Stimulated activated CD8-positive, alpha-beta memory T cell treated with anti-CD3 and anti-CD28 coated beads, Interleukin-12 subunit alpha, Interleukin-12 subunit beta, amount 100 ng/mL, for 4 hours (primary cell): Measurements from ENCODE around the gene RPS4Y2.

ENCODE experiments used
- DNase-seq: peaks from one replicate; pipeline ENCODE4 v3.0.0-alpha.2; 2020; ENCODE audit warnings: low read depth

The RPS4Y2 gene

DNA sequence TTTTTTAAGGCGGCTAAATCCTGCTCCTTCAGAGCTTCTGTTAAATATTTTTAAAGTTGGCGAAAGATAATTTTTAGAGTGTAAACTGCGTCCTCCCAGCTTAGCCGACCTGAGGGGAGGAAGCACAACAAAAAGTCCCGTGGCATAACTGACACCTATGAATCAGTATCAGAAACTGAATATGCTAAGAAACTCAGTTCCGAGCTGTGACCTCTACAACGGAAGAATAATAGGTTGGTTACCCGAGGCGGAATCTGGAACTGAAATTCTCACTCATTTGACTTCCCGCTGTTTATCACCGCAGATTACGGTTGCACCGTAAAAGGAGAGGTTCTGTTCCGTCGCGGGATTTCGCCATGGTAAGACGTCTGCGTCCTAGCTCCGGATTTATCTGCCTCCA lies at the start of gene RPS4Y2:
Gene RPS4Y2 (plus strand): TSS at position 301 of the 400 bp plus-strand sequence. CDS start 56 bp downstream, at position 357.
- no peak for DNase-seq

DNA sequence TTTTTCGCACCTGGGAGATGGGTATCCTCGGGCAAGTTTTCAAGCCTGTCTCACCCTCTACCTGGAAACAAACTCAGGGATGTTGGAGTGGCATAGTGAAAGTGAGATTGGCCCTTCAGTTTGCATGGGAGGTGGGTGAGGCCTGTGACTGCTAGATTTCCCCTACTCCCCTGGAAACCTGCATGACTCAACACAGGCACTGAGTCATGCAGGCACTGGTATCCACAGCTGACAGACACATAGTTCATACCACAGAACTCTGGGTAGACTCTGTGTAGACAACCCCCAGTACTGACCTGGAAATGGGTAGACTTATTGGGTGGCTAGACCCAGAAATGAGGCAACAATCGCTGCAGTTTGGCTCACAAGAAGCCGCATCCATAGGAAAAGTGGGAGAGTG lies 41.5 kb upstream of the RPS4Y2 start:
- no peak for DNase-seq

DNA sequence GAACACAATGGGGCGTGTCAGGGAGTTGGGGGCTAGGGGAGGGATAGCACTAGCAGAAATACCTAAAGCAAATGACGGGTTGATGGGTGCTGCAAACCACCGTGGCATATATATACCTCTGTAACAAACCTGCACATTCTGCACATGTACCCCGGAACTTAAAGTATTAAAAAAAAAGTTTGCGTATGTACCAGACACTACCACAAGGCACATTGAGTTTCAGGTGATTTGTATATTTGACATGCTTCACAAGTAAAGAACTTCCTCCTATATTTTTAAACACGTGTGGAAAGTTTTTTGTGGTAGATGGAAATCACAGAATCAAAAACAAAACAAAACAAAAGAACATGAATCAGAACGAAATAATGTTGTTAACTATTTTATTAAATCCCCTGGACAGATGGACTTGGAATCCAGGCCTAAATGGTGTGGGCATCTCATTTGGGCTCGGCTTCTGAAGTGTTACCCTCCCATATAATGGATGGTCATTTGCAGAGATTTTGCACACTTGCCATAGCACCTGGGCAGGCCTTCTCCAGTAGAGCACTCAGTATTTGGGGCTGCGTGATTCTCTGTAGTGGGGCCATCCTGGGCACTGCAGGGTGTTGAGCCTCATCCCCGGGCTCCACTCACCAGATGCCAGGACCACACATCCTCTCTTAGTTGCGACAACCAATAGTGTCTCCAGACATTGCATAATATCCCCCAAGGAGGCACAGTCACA lies 29.6 kb upstream of the RPS4Y2 start:
- no peak for DNase-seq

DNA sequence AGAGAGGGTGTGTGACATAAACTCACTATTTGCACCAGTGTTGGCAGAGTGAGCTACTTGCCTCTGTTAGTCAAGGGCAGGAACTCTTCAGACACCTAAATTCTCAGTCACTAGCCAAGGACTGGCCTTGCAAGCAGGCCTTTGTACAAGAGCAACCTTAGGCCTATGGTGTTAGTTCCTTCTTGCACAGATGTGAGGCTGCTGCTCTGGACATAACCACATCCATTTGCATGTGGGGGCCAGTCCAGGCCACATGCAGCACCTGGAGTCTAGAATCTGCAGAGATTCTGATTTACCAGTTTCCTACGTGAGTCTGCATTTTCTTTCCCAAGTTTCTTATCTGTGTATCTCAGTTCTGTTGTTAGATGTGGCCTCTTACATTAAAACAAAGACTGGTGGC lies 20.7 kb upstream of the RPS4Y2 start:
- DNase-seq: no peak

DNA sequence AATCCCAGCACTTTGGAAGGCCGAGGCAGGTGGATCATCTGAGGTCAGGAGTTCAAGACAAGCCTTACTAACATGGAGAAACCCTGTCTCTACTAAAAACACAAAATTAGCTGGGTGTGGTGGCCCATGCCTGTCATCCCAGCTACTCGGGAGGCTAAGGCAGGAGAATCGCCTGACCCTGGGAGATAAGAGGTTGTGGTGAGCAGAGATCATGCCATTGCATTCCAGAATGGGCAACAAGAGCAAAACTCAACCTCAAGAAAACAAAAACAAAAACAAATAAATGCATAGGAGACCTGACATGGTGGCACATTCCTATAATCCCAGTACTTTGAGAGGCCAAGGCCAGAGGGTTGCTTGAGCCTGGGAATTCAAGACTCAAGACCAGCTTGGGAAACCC lies 16.1 kb upstream of the RPS4Y2 start:
- no peak for DNase-seq

DNA sequence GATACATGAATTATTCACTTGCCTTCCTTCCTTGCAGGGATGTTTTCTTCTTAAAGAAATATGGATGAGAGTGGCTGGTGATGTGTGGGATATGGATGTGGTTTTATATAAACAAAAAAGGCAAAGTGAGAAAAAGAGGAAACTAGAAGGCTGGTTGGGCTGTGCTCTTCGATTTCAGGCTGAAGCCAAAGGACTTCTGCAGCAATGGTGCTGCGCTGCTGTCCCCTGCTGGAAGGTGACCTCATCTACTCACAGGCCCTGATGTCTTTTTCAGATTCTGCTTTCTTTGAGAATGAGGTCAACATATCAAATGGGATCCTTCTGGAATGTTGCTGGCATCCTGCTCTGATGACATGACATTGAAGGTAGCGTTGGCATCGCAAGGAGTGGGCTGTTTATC lies 15.3 kb upstream of the RPS4Y2 start:
- DNase-seq: no peak

DNA sequence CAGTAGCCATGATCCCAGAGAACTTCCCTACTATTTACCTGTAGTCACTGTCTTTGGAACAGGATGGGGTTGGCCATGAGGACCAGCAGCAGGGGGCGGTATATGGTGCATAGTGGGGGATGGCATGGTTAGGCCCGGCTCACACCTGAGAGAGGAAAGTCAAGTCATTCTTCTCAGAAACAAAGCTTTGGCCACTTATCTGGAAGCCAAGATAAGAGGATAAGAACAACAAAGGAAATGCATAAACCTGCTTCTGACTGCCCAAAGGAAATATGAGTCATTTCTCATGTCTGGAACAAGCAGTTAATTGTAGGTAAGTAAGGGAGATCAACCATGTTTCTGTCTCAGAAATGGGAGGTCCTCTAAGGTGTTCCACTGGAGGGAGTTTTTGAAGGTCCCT lies 10.8 kb upstream of the RPS4Y2 start:
- no peak for DNase-seq

DNA sequence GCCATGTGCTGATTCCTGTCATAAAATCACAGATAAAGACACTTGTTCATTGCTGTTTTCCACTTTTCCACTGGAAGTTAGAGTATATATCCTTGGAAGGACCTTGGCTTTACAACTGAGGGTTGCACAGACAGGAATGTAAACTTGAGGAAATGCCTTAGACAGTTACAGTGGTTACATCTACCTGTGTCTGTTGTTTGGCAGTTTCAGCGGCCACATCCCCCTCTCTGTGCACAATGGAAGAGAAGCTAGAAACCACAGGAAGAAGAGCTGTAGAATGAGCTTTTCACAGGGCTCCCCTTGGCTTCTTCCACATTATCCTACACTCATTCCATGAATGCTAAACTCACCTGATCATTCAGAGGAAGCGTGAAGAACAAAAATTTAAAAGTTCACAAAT lies 9.0 kb upstream of the RPS4Y2 start:
- no peak for DNase-seq

DNA sequence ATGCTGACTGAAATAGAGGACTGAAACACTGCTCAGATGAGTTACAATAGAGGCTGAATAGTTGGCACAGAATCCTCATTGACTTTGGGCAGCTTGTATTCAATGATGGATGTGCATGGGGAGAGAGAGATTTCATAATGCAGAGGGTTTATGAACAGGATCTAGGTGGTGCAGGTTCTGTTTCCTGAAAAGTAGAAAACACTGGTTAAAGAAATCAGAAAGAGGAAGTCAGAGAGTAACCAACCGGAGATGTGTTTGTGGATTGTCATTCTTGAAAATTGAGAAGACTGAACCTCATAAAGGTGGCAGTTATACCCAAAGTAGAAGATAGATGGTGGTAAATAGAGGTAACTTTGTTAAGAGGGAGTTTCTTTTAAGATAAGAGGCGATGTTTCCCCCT lies 8.0 kb downstream of the RPS4Y2 start:
- DNase-seq: no peak

DNA sequence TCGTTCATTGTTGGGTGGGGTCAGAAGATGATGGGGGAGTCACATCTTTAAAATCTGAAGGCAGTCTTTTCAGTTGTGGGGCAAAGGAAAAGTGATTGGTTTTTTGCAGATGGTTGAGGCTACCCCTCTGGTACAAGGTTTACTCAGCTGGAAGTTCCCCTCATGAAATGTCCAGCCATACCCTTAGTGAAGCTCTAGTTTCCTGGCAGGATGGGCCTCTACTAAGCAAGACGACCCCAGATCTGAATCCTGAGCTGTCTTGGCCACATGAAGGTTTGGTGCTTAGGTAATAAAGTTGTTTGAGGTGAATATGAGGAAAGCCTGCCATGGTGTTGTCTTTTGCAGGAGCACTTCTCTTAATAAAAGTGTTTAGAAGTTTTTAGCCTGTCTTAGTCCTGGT lies 9.2 kb downstream of the RPS4Y2 start:
- no peak for DNase-seq

DNA sequence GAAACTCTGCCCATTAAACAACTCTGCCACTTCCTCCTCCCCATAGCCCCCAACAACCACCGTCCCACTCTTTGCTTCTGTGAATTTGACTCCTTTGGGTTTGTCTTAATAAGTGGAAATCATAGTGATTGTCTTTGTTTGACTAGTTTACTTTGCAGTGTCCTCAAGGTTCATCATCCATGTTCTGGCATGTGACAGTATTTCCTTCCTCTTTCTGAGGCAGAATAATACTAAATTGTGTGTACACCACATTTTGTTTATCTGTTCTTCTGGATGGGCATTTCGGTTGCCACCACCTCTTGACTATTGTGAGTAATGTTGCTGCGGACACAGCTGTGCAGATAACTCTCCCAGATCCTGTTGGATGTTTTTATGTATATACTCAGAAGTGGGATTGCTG lies 14.8 kb downstream of the RPS4Y2 start:
- DNase-seq: no peak

DNA sequence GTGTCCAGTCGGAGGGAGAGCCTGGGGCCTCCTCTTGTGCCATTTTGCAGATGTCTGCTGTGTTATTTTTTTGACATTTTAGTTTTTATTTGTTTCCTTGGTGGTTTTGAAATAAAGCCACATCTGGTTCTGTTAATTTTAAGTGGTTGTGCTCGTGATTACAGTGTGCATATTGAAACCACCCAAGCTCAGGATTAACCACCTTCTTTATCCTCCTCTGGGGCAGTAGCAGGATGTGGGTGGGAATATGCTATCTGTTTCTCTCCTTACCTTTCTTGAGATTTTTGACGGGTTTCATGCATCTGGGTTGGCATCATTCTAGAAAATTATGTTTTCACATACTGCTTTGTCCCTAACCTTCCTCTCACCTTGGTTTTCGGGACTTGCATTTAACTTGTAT lies 20.2 kb downstream of the RPS4Y2 start:
- no peak for DNase-seq

DNA sequence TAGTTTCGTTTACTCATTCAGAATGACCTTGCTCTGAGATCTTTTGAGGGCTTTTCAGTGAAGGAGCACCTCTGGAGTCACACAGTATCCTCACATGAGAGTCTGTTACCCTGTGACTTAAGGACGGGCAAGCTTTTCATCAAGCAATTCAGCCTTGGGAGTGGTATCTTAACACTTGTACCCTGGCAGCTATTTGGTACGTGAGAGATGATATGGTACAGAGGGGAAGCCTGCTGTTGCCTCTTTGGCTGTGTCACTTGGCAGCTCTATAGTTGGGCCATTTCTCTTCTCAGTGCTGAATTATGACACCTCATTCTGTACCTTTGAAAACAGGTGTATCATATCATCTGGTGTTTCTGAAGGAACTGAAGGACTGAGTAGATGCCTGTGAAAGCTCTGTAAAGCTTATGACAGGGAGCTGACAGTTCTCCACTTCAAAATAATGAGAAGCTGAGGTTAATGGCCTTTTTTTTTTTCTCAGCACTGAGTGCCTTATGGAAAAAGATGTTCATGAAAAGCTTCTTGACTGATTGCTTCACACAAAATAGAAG lies 24.3 kb downstream of the RPS4Y2 start:
- DNase-seq: no peak

DNA sequence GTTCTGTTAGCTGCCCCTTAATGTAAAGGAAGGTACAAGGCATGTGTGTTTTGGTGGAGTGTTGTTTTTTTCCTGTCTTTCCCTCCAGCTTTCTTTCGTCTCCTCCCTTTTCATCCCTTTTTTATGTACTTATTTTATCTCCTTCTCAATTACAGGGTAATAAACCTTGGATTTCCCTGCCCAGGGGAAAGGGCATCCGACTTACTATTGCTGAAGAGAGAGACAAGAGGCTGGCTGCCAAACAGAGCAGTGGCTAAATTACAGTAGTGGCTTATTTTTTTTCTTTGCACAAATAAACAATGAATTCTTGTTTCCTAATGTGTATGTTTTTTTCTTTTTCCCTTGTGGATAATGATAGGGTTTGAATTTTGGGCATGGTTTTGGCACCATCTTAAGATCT lies 24.9 kb downstream of the RPS4Y2 start:
- DNase-seq: no peak

DNA sequence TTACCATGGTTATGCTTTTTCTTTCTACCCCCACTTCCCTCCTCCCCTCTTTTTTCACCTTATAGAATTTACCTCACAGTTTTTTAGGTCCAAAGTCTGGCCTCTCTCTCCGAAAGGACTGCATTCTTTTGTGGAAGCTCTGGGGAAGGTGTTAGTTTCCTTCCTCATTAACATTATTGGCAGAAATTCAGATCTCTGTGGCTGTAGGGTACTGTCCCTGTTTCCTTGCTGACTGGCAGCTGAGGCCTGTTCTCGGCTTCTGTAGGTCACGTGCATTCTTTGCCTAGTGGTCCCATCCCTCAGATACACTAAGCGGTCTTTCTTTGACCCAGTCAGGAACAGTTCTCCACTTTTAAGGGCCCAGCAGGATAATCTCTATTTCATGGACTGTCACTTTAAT lies 25.5 kb downstream of the RPS4Y2 start:
- no peak for DNase-seq

DNA sequence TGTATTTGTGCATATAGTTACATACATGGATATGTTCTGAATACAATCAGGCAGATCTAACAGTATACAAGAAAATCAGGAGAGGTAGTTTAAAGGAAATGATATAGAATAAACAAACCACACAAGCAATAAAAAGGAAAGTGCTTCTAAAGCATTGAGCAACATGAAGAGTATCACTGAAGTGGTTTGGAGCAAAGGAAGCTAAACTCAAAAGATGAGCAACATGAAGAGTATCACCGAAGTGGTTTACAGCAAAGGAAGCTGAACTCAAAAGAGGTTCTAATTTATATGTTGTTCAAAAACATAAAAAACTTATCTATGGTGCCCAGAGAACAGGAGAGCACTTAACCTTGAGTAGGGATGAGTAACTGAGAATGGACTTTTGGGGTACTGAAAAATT lies 29.1 kb downstream of the RPS4Y2 start:
- no peak for DNase-seq

DNA sequence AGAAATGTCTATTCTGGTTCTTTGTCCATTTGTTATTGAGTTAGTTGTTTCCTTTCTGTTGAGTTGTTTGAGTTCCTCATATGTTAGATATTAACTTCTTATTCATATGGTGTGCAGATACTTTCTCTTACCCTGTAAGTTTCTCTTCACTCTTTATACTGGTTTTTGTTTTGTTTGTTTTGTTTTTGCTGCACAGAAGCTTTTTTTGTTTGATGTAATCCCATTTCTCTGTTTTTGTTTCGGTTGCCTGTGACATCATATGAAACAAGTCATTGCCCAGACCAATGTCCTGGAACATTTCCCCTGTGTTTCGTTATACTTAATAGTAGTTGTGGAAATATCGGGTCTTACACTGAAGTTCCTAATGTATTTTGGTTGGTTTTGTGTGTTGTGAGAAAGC lies 31.2 kb downstream of the RPS4Y2 start:
- no peak for DNase-seq

DNA sequence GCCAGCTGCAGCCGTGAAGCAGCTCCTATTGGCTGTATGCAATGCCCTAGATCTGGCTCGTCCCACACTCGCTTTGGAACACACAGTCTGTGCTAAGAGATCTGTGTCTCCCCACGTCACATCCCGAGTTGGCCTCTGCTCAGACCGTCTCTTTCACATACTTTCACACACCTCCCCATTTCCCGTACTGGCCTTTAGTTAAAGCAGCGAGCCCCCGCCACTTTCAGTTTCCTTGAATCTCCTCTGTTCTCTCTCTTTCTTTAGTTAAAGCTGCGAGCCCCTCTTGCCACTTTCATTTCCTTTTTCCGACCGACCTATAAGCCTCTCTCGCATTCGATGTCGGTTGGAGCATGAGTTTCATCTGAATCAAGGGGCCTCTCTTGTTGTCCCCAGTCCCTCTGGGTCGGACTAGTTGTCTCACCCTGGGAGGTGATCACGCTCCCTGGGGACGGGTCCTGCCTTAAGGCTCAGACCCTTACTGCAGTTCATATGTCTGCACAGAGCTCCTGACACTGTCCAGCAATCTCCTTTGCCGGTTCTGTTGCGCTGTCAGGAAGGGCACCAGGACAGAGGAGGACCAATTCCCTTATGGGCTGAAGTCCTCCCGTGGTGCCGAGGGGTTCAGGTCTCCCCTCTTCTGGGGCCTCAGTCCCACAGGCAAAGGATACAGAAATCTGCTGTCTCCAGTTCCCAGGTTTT lies 42.6 kb downstream of the RPS4Y2 start:
- DNase-seq: no peak

DNA sequence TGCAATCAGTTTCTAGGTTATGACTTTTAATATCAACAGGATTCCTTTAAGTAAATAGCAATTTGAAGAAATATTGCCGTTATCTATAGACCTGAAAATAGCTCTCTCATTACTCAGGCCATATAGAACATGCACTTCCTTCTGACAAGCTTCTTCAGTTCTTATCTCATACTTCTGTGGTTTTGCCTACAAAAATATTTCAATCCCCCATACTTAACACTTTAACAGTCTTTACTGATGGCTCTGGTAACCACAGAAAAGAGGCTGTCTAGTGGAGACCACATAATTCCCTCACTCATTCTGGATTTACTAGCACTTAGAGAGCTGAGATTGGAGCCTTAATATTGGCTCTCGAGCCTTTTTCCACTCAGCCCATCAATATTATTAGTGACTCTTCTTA lies 46.8 kb downstream of the RPS4Y2 start:
- DNase-seq: no peak

DNA sequence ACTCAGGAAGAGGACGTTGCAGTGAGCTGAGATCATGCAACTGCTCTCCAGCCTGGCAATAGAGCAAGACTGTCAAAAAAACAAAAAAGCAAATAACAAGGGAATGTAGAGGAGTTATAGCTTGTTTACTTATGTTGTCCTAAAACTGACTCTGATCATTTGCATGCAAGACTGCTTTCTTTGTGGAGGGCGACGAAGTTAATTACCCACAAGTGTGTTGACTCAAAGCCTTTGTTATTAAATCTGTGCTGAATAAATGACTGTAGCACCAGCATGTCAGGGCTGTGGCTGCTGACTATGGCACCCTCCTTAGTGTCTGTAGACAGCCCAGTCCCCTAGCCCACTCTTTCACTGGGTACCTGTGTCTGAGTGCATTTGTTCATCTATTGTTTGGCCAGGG lies 50.3 kb downstream of the RPS4Y2 start:
- no peak for DNase-seq

DNA sequence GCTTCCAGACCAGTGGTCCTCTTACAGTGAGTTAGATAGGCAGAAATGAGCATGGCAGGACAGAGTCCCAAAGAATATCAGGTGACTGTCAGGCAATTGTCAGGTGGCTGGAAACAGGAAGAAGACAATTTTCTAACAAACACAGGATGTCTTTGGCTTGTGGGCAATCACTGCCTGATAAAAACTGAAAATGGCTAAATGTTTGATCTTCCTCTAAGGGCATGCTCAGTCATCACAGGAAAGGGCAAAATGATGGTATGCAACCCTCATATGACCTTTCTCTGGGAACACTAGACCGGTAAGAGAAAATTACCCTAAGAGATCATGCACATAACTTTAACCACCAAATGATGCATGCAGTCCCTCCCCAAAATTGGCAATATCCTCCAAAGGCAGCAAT lies 57.6 kb downstream of the RPS4Y2 start:
- DNase-seq: no peak

DNA sequence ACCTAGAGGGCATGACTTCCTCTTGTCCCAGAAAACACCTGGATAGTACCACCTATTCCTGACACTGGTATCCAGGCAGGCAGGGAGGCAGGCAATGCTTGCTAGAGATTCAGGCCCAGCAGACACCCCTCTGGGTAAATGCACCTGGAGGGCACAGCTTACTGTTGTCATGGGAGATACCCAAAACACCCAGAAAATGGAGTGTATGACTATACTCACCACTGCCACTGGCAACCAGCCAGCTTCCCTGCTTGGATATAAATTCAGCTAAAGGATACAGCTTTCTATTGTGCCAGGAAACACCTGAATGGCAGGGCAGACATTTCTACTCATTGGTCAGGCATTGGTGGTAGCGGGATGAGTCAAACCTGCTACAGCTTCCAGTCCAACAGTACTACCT lies 58.9 kb downstream of the RPS4Y2 start:
- DNase-seq: no peak

DNA sequence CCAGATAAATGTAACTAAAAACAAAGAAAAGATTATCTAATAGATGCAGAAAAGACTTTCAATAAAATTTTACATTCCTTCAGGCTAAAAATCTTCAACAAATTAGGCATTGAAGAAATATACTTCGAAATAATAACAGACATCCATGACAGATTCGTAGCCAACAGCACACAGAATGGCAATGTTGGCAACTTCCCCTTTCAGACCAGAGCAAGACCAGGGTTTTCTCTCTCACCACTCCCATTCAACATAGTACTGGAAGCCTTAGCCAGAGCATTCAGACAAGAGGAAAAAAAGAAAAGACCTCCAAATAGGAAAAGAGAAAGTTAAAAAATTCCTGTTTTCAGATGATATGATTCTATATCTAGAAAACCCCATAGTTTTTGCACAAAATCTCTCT lies 61.2 kb downstream of the RPS4Y2 start:
- DNase-seq: no peak
